ENCODE data around the gene DCAF12L2.
"Not testable (repeated sequence)": the region's sequence is repeated elsewhere in the genome, so short reads cannot be mapped to it uniquely, and the experiment has no call there.

DCAF12L2 gene

GRCh38 chrX:126165721-126166461 is at the start of gene DCAF12L2:
DCAF12L2 (minus strand) TSS chrX:126166289; CDS start chrX:126165924, 365 bp downstream.
- no peaks in the 10 kb centered on the region for H3K4me1 ChIP-seq (ENCODE audit: control insufficient read depth, insufficient read depth, low read length)
- H3K9ac ChIP-seq (ENCODE audit: low read length): no peak within 1 kb of the TSS
- peaks cover 33% of the 10 kb centered on the region for H3K27me3 ChIP-seq (ENCODE audit: control insufficient read depth, insufficient read depth, low read length)
- peak within 1 kb of the TSS; percentile 60 for H3K4me3 ChIP-seq (ENCODE audit: low read depth, low read length)
- no peaks in the 10 kb centered on the region for H3K36me3 ChIP-seq (ENCODE audit: control insufficient read depth, insufficient read depth, low read length)
- no peaks in the 10 kb centered on the region for H3K9me3 ChIP-seq (ENCODE audit: control insufficient read depth, insufficient read depth, low read depth, low read length)
- no peak within 1 kb of the TSS for H3K27ac ChIP-seq (ENCODE audit: low read depth, low read length)

GRCh38 chrX:126190888-126191287 is 24.8 kb upstream of the DCAF12L2 start:
- H3K9me3 ChIP-seq (ENCODE audit: control insufficient read depth, insufficient read depth, low read depth, low read length); H3K36me3 ChIP-seq (ENCODE audit: control insufficient read depth, insufficient read depth, low read length); H3K4me3 ChIP-seq (ENCODE audit: low read depth, low read length); H3K27ac ChIP-seq (ENCODE audit: low read depth, low read length); H3K9ac ChIP-seq (ENCODE audit: low read length); H3K27me3 ChIP-seq (ENCODE audit: control insufficient read depth, insufficient read depth, low read length); H3K4me1 ChIP-seq (ENCODE audit: control insufficient read depth, insufficient read depth, low read length): not testable (repeated sequence)

- peaks cover 4% of the 10 kb centered on the region; the same call in 1 of the 2 replicates for H3K27me3 ChIP-seq (ENCODE audit: control insufficient read depth, insufficient read depth, low read length)
- no peaks in the 10 kb centered on the region for H3K4me1 ChIP-seq (ENCODE audit: control insufficient read depth, insufficient read depth, low read length)
- H3K4me3 ChIP-seq (ENCODE audit: low read depth, low read length): no peak overlapping the region
- H3K9ac ChIP-seq (ENCODE audit: low read length): no peak overlapping the region
- no peak overlapping the region for H3K27ac ChIP-seq (ENCODE audit: low read depth, low read length)
- H3K36me3 ChIP-seq (ENCODE audit: control insufficient read depth, insufficient read depth, low read length): no peaks in the 10 kb centered on the region
- H3K9me3 ChIP-seq (ENCODE audit: control insufficient read depth, insufficient read depth, low read depth, low read length): no peaks in the 10 kb centered on the region
Observed at GRCh38 chrX:126177133-126177840, 11.2 kb upstream of the DCAF12L2 start.

- Histone ChIP-seq H3K36me3 (ENCODE audit: control insufficient read depth, insufficient read depth, low read length) (no peaks in the 10 kb centered on the region), H3K4me1 (ENCODE audit: control insufficient read depth, insufficient read depth, low read length) (no peaks in the 10 kb centered on the region), H3K4me3 (ENCODE audit: low read depth, low read length) (no peak overlapping the region), H3K27ac (ENCODE audit: low read depth, low read length) (no peak overlapping the region), H3K27me3 (ENCODE audit: control insufficient read depth, insufficient read depth, low read length) (peaks cover 16% of the 10 kb centered on the region), H3K9ac (ENCODE audit: low read length) (no peak overlapping the region), H3K9me3 (ENCODE audit: control insufficient read depth, insufficient read depth, low read depth, low read length) (no peaks in the 10 kb centered on the region)
Observed at GRCh38 chrX:126170720-126171119, 4.6 kb upstream of the DCAF12L2 start.

- no peaks in the 10 kb centered on the region for H3K36me3 ChIP-seq (ENCODE audit: control insufficient read depth, insufficient read depth, low read length)
- H3K9me3 ChIP-seq (ENCODE audit: control insufficient read depth, insufficient read depth, low read depth, low read length): no peaks in the 10 kb centered on the region
- H3K27ac ChIP-seq (ENCODE audit: low read depth, low read length): no peak overlapping the region
- no peak overlapping the region for H3K9ac ChIP-seq (ENCODE audit: low read length)
- H3K4me1 ChIP-seq (ENCODE audit: control insufficient read depth, insufficient read depth, low read length): no peaks in the 10 kb centered on the region
- H3K27me3 ChIP-seq (ENCODE audit: control insufficient read depth, insufficient read depth, low read length): peaks cover 33% of the 10 kb centered on the region
- no peak overlapping the region for H3K4me3 ChIP-seq (ENCODE audit: low read depth, low read length)
Observed at GRCh38 chrX:126167560-126167959, 1.5 kb upstream of the DCAF12L2 start.

- Histone ChIP-seq H3K27ac (ENCODE audit: low read depth, low read length) (no peak overlapping the region), H3K9ac (ENCODE audit: low read length) (no peak overlapping the region), H3K27me3 (ENCODE audit: control insufficient read depth, insufficient read depth, low read length) (peaks cover 33% of the 10 kb centered on the region), H3K4me3 (ENCODE audit: low read depth, low read length) (peak overlapping the region; percentile 37), H3K9me3 (ENCODE audit: control insufficient read depth, insufficient read depth, low read depth, low read length) (no peaks in the 10 kb centered on the region), H3K36me3 (ENCODE audit: control insufficient read depth, insufficient read depth, low read length) (no peaks in the 10 kb centered on the region), H3K4me1 (ENCODE audit: control insufficient read depth, insufficient read depth, low read length) (no peaks in the 10 kb centered on the region)
Observed at GRCh38 chrX:126165401-126165720, 728 bp downstream of the DCAF12L2 start.

- Histone ChIP-seq H3K4me1 (ENCODE audit: control insufficient read depth, insufficient read depth, low read length) (no peaks in the 10 kb centered on the region), H3K27me3 (ENCODE audit: control insufficient read depth, insufficient read depth, low read length) (peaks cover 33% of the 10 kb centered on the region), H3K4me3 (ENCODE audit: low read depth, low read length) (no peak overlapping the region), H3K9me3 (ENCODE audit: control insufficient read depth, insufficient read depth, low read depth, low read length) (no peaks in the 10 kb centered on the region), H3K36me3 (ENCODE audit: control insufficient read depth, insufficient read depth, low read length) (no peaks in the 10 kb centered on the region), H3K27ac (ENCODE audit: low read depth, low read length) (no peak overlapping the region), H3K9ac (ENCODE audit: low read length) (no peak overlapping the region)
Observed at GRCh38 chrX:126164689-126165400, 1.2 kb downstream of the DCAF12L2 start.

GRCh38 chrX:126164226-126164625 is 1.9 kb downstream of the DCAF12L2 start:
- Histone ChIP-seq H3K9me3 (ENCODE audit: control insufficient read depth, insufficient read depth, low read depth, low read length) (no peaks in the 10 kb centered on the region), H3K27me3 (ENCODE audit: control insufficient read depth, insufficient read depth, low read length) (peaks cover 33% of the 10 kb centered on the region), H3K4me3 (ENCODE audit: low read depth, low read length) (no peak overlapping the region), H3K9ac (ENCODE audit: low read length) (no peak overlapping the region), H3K4me1 (ENCODE audit: control insufficient read depth, insufficient read depth, low read length) (no peaks in the 10 kb centered on the region), H3K27ac (ENCODE audit: low read depth, low read length) (no peak overlapping the region), H3K36me3 (ENCODE audit: control insufficient read depth, insufficient read depth, low read length) (no peaks in the 10 kb centered on the region)

GRCh38 chrX:126141014-126141413 is 25.1 kb downstream of the DCAF12L2 start:
- H3K36me3 ChIP-seq (ENCODE audit: control insufficient read depth, insufficient read depth, low read length): no peaks in the 10 kb centered on the region
- H3K4me3 ChIP-seq (ENCODE audit: low read depth, low read length): no peak overlapping the region
- H3K27ac ChIP-seq (ENCODE audit: low read depth, low read length): no peak overlapping the region
- no peak overlapping the region for H3K9ac ChIP-seq (ENCODE audit: low read length)
- H3K4me1 ChIP-seq (ENCODE audit: control insufficient read depth, insufficient read depth, low read length): no peaks in the 10 kb centered on the region
- H3K9me3 ChIP-seq (ENCODE audit: control insufficient read depth, insufficient read depth, low read depth, low read length): peaks cover 3% of the 10 kb centered on the region; the same call in 1 of the 2 replicates
- H3K27me3 ChIP-seq (ENCODE audit: control insufficient read depth, insufficient read depth, low read length): no peaks in the 10 kb centered on the region

GRCh38 chrX:126137899-126138298 is 28.2 kb downstream of the DCAF12L2 start:
- Histone ChIP-seq H3K27me3 (ENCODE audit: control insufficient read depth, insufficient read depth, low read length) (no peaks in the 10 kb centered on the region), H3K9me3 (ENCODE audit: control insufficient read depth, insufficient read depth, low read depth, low read length) (peaks cover 6% of the 10 kb centered on the region; the same call in 1 of the 2 replicates), H3K4me1 (ENCODE audit: control insufficient read depth, insufficient read depth, low read length) (no peaks in the 10 kb centered on the region; the same call in 1 of the 2 replicates), H3K4me3 (ENCODE audit: low read depth, low read length) (no peak overlapping the region), H3K36me3 (ENCODE audit: control insufficient read depth, insufficient read depth, low read length) (no peaks in the 10 kb centered on the region), H3K27ac (ENCODE audit: low read depth, low read length) (no peak overlapping the region), H3K9ac (ENCODE audit: low read length) (no peak overlapping the region)

GRCh38 chrX:126124721-126125120 is 41.4 kb downstream of the DCAF12L2 start:
- H3K9me3 ChIP-seq (ENCODE audit: control insufficient read depth, insufficient read depth, low read depth, low read length): peaks cover 7% of the 10 kb centered on the region
- no peaks in the 10 kb centered on the region for H3K36me3 ChIP-seq (ENCODE audit: control insufficient read depth, insufficient read depth, low read length)
- H3K9ac ChIP-seq (ENCODE audit: low read length): no peak overlapping the region
- H3K27ac ChIP-seq (ENCODE audit: low read depth, low read length): no peak overlapping the region
- no peak overlapping the region for H3K4me3 ChIP-seq (ENCODE audit: low read depth, low read length)
- H3K4me1 ChIP-seq (ENCODE audit: control insufficient read depth, insufficient read depth, low read length): no peaks in the 10 kb centered on the region
- no peaks in the 10 kb centered on the region; the same call in 1 of the 2 replicates for H3K27me3 ChIP-seq (ENCODE audit: control insufficient read depth, insufficient read depth, low read length)

All from HUES6 (cell line).